Neural progenitor cell (in vitro differentiated cells): ENCODE results near the gene ARHGAP21.

ENCODE experiments used
- EZH2phosphoT487 ChIP-seq: fragments of 200-600 bp; sonication (generic); IDR thresholded peaks from 2 replicates; pipeline ENCODE4 v1.6.1; 2017; ENCODE audit warnings: antibody characterized with exemption
- TF ChIP-seq, protein P1 (sequence below): fragments of 200-600 bp; sonication (generic); IDR thresholded peaks from 2 replicates; pipeline ENCODE4 v1.5.1; 2017; ENCODE audit warnings: antibody characterized with exemption, mild to moderate bottlenecking

DNA sequence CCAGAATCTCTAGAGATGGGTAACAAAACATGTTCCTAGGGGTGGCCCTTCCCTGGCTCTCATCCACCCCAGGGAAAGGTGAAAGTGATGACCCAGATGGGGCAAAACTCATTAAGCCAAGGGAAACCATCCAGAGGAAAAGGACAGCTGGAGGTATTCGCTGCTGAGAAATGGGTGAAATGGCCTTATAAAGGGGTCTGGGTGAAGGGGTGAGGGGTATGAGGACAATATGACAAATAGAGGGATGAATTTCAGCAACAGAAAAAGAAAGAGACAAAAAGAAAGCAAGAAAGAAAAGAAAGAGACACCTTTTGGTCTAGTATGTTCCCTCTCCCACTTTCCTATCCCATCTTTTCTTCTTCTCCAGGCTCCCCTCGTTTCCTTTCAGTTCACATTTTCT, 26.6 kb downstream of the ARHGAP21 start:
- TF ChIP-seq, protein P1, sequence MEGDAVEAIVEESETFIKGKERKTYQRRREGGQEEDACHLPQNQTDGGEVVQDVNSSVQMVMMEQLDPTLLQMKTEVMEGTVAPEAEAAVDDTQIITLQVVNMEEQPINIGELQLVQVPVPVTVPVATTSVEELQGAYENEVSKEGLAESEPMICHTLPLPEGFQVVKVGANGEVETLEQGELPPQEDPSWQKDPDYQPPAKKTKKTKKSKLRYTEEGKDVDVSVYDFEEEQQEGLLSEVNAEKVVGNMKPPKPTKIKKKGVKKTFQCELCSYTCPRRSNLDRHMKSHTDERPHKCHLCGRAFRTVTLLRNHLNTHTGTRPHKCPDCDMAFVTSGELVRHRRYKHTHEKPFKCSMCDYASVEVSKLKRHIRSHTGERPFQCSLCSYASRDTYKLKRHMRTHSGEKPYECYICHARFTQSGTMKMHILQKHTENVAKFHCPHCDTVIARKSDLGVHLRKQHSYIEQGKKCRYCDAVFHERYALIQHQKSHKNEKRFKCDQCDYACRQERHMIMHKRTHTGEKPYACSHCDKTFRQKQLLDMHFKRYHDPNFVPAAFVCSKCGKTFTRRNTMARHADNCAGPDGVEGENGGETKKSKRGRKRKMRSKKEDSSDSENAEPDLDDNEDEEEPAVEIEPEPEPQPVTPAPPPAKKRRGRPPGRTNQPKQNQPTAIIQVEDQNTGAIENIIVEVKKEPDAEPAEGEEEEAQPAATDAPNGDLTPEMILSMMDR = no peak
- no peak for TF ChIP-seq EZH2phosphoT487
